Fibroblast of the aortic adventitia (primary cell): ENCODE measurements around the gene G2E3. TPM values are rescaled to one million over a fixed set of nuclear protein-coding genes. Genes with fewer than 3 reads are reported as not detected.
A peak's percentile ranks its signal among the peaks of the same experiment; 100 is the strongest.

Experiments
- DNase-seq: peaks from one replicate; pipeline ENCODE4 v3.0.0-alpha.2; 2010; ENCODE audit warnings: low read depth
- H3K4me3 ChIP-seq: 2 replicates; pipeline ENCODE4 v1.5.1; 2011; ENCODE audit warnings: low read depth, mild to moderate bottlenecking, control low read depth, low read length, moderate library complexity
- CTCF ChIP-seq: IDR thresholded peaks from 2 replicates; pipeline ENCODE4 v1.5.1; 2011; ENCODE audit warnings: mild to moderate bottlenecking, low read length, control low read depth, inconsistent platforms; ENCODE audit not compliant: insufficient read depth
- small RNA-seq: library from RNA; depleted of rRNA; stranded (forward); fragments of <200 nt; gene quantifications from one replicate; pipeline ENCODE3, GENCODE V24; 2012
- total RNA-seq: library from RNA; depleted of rRNA; stranded (reverse); fragments of >200 nt; gene quantifications from 2 replicates; pipeline ENCODE4 v1.2.3, GENCODE V29; 2012; ENCODE audit warnings: low replicate concordance

Gene G2E3
- total RNA-seq, 1 donor, result 24.8 TPM

DNA sequence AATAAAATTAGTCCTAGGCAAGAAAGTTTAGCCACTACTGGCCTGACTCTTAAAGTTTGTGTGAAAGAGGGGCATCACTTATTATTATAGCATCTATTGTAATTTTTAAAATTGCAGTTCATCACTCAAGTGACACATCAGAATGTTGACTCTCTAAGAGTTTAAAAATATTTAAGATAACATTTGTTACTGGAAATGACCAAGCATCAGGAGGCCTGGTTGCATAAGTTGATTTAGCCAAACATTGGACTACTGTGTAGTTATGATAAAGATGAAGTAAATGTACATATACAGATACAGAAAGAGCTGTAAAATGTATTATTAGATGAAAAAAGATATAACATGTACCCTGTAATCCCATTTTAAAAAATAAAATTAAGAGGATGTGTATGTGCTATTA, 110.6 kb downstream of the G2E3 start:
- no peak for TF ChIP-seq CTCF
- H3K4me3 ChIP-seq, result no peak overlapping the region
- peak; percentile 6 for DNase-seq

Small RNA genes lying within 50 kb of the gene (small RNA-seq; reads per million reads assigned to genes)
- gene RF02271, result not detected

Other genes with a start within 250 kb of the G2E3 start
- gene SCFD1, start 63.2 kb downstream of the G2E3 start, total RNA-seq, result 103 and 125 TPM in 2 replicates